Effector CD4-positive, alpha-beta T cell (primary cell): ENCODE measurements around the gene PAOX.
"Not testable (repeated sequence)": the region's sequence is repeated elsewhere in the genome, so short reads cannot be mapped to it uniquely, and the experiment has no call there.

ENCODE experiments used
- DNase-seq: peaks from one replicate; pipeline ENCODE4 v3.0.0-alpha.2; 2020

The PAOX gene

GRCh38 chr10:133365461-133366129, 13.5 kb upstream of the PAOX start:
- DNase-seq = no peak

GRCh38 chr10:133366130-133366478, 13.0 kb upstream of the PAOX start:
- no peak for DNase-seq

- DNase-seq = no peak
These were observed 12.3 kb upstream of the PAOX start for GRCh38 chr10:133366751-133367150.

- DNase-seq = not testable (repeated sequence)
These were observed 11.6 kb upstream of the PAOX start for GRCh38 chr10:133367461-133367860.

- no peak for DNase-seq
These were observed 10.9 kb upstream of the PAOX start for GRCh38 chr10:133368153-133368552.

GRCh38 chr10:133370030-133370786, 8.9 kb upstream of the PAOX start:
- no peak for DNase-seq

- DNase-seq = no peak
These were observed 6.6 kb upstream of the PAOX start for GRCh38 chr10:133372507-133372906.

- peak; percentile 92 for DNase-seq
These were observed 5.6 kb upstream of the PAOX start, which contains the start of gene ECHS1 for GRCh38 chr10:133373174-133374090. ECHS1 (minus strand) TSS chr10:133373354; CDS start chr10:133373333, 21 bp downstream.

- no peak for DNase-seq
These were observed 3.5 kb upstream of the PAOX start for GRCh38 chr10:133375357-133376115.

- DNase-seq = not testable (repeated sequence)
These were observed 2.9 kb upstream of the PAOX start for GRCh38 chr10:133376183-133376582.

GRCh38 chr10:133377025-133377817, 1.8 kb upstream of the PAOX start:
- DNase-seq = no peak

GRCh38 chr10:133377818-133378250, 1.2 kb upstream of the PAOX start:
- no peak for DNase-seq

- peak; percentile 48 for DNase-seq
These were observed 588 bp upstream of the PAOX start for GRCh38 chr10:133378251-133379096.

- no peak for DNase-seq
These were observed 972 bp downstream of the PAOX start for GRCh38 chr10:133379801-133380666.

- DNase-seq = no peak
These were observed 2.0 kb downstream of the PAOX start for GRCh38 chr10:133381036-133381435.

GRCh38 chr10:133383551-133383950, 4.5 kb downstream of the PAOX start:
- no peak for DNase-seq

- DNase-seq = no peak
These were observed 5.0 kb downstream of the PAOX start for GRCh38 chr10:133384071-133384470.

- DNase-seq = no peak
These were observed 6.2 kb downstream of the PAOX start for GRCh38 chr10:133385214-133385613.

- not testable (repeated sequence) for DNase-seq
These were observed 7.9 kb downstream of the PAOX start for GRCh38 chr10:133386951-133387350.
